HG03575 (cell line): ENCODE results near the gene IFIT3.

Experiments
- ATAC-seq: cut with Tn5 transposase; IDR thresholded peaks from one replicate; pipeline ENCODE4 v1.9.1; 2021; ENCODE audit not compliant: unreplicated experiment, insufficient number of reproducible peaks, low FRiP score; ENCODE audit errors: extremely low read depth

The IFIT3 gene

GRCh38 chr10:89374713-89375141, 46.9 kb downstream of the IFIT3 start:
- no peak for ATAC-seq

- no peak for ATAC-seq
These were observed 50.2 kb downstream of the IFIT3 start, which contains the start of gene IFIT1B for GRCh38 chr10:89377705-89378637. Gene IFIT1B, plus strand, starts transcription at chr10:89378056. Its CDS starts 80 bp downstream, at chr10:89378136.

GRCh38 chr10:89379103-89379502, 51.3 kb downstream of the IFIT3 start:
- no peak for ATAC-seq

GRCh38 chr10:89382757-89383156, 55.0 kb downstream of the IFIT3 start:
- ATAC-seq = no peak

- ATAC-seq = no peak
These were observed 56.9 kb downstream of the IFIT3 start for GRCh38 chr10:89384474-89385340.

GRCh38 chr10:89388806-89389205, 61.0 kb downstream of the IFIT3 start:
- ATAC-seq = no peak

- ATAC-seq = no peak
These were observed 61.5 kb downstream of the IFIT3 start for GRCh38 chr10:89389254-89389653.
